AG04450 (cell line): ENCODE data around the gene SOS1. TPM values are rescaled to one million over a fixed set of nuclear protein-coding genes. Genes with fewer than 3 reads are reported as not detected.
A peak's percentile ranks its signal among the peaks of the same experiment; 100 is the strongest.

Source experiments
- CTCF ChIA-PET: fragments of 300-600, 350-600 bp; formaldehyde crosslinking; extraction: SDS; loops from one replicate; lab custom pipeline; 2022; ENCODE audit warnings: antibody characterized with exemption, inconsistent platforms; lab: Charles Lee
- POLR2A ChIA-PET: fragments of 350-600 bp; formaldehyde crosslinking; extraction: SDS; loops from one replicate; lab custom pipeline; 2021; ENCODE audit warnings: antibody characterized with exemption, inconsistent platforms; lab: Yijun Ruan, JAX
- DNase-seq: peaks from one replicate; pipeline ENCODE4 v3.0.0-alpha.2; 2011; ENCODE audit warnings: low read depth, low spot score
- H3K27ac ChIP-seq: one replicate; pipeline ENCODE4 v1.5.1; 2012; ENCODE audit warnings: low read depth, low read length, control low read depth
- H3K27me3 ChIP-seq: one replicate; pipeline ENCODE4 v1.6.0; 2012; ENCODE audit warnings: low read length; ENCODE audit not compliant: control insufficient read depth, insufficient read depth
- H3K4me3 ChIP-seq: 2 replicates; pipeline ENCODE4 v1.5.1; 2011; ENCODE audit warnings: mild to moderate bottlenecking, low read depth, low read length, control low read depth
- H3K9me3 ChIP-seq: 2 replicates; pipeline ENCODE4 v1.5.1; 2012; ENCODE audit warnings: low read length; ENCODE audit not compliant: control insufficient read depth, insufficient read depth
- polyA plus RNA-seq: library from polyadenylated mRNA; depleted of rRNA; stranded (reverse); fragments of >200 nt; gene quantifications from 2 replicates; pipeline ENCODE4 v1.2.3, GENCODE V29; 2011
- TF ChIP-seq, protein P1 (sequence below): IDR thresholded peaks from 2 replicates; pipeline ENCODE4 v1.5.1; 2011; ENCODE audit warnings: low read depth, low read length, control low read depth, inconsistent platforms

SOS1 gene
- polyA plus RNA-seq, 1 experiment: 42.2 TPM

DNA sequence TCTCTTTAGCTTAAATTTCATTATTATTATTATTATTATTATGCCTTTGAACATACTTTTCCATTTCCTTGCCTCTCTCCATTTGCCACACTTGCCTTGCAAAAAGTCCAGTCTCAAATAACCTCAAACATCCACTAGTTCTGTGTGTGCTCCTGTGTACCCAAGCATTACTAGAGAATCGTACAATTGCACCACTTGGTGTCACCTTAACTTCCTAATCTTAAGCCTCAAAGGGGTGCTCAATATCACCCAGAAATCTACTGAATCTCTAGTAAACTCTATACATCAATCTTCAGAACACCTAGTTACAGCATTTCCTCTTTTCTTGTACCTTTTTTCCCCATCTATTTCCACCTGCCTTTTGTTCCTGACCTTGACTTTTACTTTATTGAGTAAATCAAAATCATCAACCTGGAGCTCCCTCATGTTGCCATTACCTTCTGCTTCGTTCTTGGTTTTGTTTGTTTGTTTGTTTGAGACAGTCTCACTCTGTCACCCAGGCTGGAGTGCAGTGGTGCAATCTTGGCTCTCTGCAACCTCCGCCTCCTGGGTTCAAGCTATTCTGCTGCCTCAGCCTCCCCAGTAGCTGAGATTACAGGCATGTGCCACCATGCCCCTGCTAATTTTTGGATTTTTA, 12.5 kb upstream of the SOS1 start:
- Histone ChIP-seq H3K27ac (no peak overlapping the region), H3K9me3 (no peaks in the 10 kb centered on the region), H3K4me3 (no peak overlapping the region), H3K27me3 (no peaks in the 10 kb centered on the region)
- TF ChIP-seq, protein P1, sequence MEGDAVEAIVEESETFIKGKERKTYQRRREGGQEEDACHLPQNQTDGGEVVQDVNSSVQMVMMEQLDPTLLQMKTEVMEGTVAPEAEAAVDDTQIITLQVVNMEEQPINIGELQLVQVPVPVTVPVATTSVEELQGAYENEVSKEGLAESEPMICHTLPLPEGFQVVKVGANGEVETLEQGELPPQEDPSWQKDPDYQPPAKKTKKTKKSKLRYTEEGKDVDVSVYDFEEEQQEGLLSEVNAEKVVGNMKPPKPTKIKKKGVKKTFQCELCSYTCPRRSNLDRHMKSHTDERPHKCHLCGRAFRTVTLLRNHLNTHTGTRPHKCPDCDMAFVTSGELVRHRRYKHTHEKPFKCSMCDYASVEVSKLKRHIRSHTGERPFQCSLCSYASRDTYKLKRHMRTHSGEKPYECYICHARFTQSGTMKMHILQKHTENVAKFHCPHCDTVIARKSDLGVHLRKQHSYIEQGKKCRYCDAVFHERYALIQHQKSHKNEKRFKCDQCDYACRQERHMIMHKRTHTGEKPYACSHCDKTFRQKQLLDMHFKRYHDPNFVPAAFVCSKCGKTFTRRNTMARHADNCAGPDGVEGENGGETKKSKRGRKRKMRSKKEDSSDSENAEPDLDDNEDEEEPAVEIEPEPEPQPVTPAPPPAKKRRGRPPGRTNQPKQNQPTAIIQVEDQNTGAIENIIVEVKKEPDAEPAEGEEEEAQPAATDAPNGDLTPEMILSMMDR: no peak
- no peak for DNase-seq
- ChIA-PET POLR2A (no interaction called here), CTCF (interaction anchor here (1.0 to 2.2 kb wide), 2 partner anchors 9 to 96 kb away, joined by 3 to 6 read pairs; no protein-coding TSS in a partner anchor)

DNA sequence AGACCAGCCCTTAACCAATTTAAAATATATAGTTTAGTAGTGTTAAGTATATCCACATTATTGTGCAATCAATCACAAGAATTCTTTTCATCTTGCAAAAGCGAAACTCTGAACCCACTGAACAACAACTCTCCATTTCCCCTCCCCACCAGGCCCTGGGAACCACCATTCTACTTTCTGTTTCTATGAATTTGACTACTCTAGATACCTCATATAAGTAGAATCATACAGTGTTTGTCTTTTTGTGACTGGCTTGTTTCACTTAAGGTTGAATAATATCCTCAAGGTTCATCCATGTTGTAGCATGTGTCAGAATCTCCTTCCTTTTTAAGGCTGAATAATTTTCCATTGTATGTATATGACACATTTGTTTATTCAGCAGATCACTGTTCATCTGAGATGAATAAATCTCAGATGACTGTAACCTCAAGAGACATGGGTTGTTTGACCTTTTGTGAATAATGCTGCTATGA, 8.1 kb upstream of the SOS1 start:
- no peak for DNase-seq
- ChIA-PET CTCF (interaction anchor here (1.7 kb wide), 1 partner anchor 99 kb away, joined by 4 read pairs; no protein-coding TSS in a partner anchor), POLR2A (no interaction called here)
- TF ChIP-seq, protein P1: no peak
- no peaks in the 10 kb centered on the region for H3K9me3 ChIP-seq
- H3K27ac ChIP-seq: no peak overlapping the region
- no peak overlapping the region for H3K4me3 ChIP-seq
- no peaks in the 10 kb centered on the region for H3K27me3 ChIP-seq

DNA sequence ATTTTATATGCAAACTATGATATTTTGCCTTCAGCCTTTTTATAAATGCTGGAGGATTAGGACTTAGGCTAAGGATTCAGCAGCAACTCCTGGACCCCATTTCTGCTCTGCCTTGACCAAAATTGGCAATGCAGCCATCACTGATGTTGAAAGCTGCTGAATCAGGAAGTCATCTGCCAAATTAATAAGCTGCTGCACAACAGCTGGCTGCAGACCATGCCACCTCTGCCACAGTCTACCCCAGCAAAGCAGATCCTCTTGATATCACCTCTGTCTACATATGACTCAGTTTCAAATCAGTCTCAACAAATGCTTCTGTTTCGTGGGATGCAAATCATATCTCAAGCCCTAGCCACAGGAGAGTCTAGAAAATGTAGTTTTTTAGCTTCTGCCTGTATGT, 7.1 kb upstream of the SOS1 start:
- ChIA-PET CTCF (interaction anchor here (1.7 kb wide), 1 partner anchor 100 kb away, joined by 4 read pairs; no protein-coding TSS in a partner anchor), POLR2A (no interaction called here)
- no peaks in the 10 kb centered on the region for H3K9me3 ChIP-seq
- TF ChIP-seq, protein P1: no peak
- H3K27me3 ChIP-seq: no peaks in the 10 kb centered on the region
- no peak overlapping the region for H3K4me3 ChIP-seq
- DNase-seq: no peak
- no peak overlapping the region for H3K27ac ChIP-seq

DNA sequence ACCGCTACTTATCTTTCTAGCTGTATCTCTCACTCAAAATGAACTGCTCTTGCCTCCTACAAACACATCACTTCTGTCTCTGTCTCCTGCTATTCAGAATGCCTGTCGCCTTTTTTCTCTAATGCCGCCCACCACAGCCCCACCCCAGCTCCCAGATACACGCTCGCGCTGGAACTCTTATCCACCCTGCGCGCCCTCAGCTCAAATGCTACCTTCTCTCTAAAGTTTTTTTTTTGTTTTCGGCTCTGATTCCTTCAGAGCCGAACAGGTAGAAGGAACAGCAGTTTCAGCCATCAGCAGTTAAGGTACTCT, 3.9 kb upstream of the SOS1 start:
- no peak for DNase-seq
- peak overlapping the region; percentile 70 for H3K27ac ChIP-seq
- H3K27me3 ChIP-seq: no peaks in the 10 kb centered on the region
- H3K9me3 ChIP-seq: no peaks in the 10 kb centered on the region
- TF ChIP-seq, protein P1: no peak
- POLR2A ChIA-PET: interaction anchor here (1.0 kb wide), 1 partner anchor 373 kb away, joined by 4 read pairs; the partner anchor contains the start of gene SRSF7
- peak overlapping the region; percentile 87 for H3K4me3 ChIP-seq
- CTCF ChIA-PET: interaction anchor here (0.6 to 3.6 kb wide), 10 partner anchors 8 to 386 kb away, joined by 3 to 33 read pairs (median 5); no protein-coding TSS in a partner anchor
